Lung microvascular endothelial cell (primary cell): ENCODE measurements around the gene EXOC3L1. TPM values are rescaled to one million over a fixed set of nuclear protein-coding genes. Genes with fewer than 3 reads are reported as not detected.

Experiments
- DNase-seq, 2 donors: peaks; one replicate each; pipeline versions ENCODE4 v3.0.0 to v3.0.0-alpha.2; 2010; ENCODE audit warnings: low read depth in 2 of 2
- total RNA-seq: library from RNA; depleted of rRNA; stranded (reverse); fragments of >200 nt; gene quantifications from 2 replicates; pipeline ENCODE4 v1.2.1, GENCODE V29; 2014

Gene EXOC3L1
- total RNA-seq, 1 donor from 2014 or later: 48.0 TPM

DNA sequence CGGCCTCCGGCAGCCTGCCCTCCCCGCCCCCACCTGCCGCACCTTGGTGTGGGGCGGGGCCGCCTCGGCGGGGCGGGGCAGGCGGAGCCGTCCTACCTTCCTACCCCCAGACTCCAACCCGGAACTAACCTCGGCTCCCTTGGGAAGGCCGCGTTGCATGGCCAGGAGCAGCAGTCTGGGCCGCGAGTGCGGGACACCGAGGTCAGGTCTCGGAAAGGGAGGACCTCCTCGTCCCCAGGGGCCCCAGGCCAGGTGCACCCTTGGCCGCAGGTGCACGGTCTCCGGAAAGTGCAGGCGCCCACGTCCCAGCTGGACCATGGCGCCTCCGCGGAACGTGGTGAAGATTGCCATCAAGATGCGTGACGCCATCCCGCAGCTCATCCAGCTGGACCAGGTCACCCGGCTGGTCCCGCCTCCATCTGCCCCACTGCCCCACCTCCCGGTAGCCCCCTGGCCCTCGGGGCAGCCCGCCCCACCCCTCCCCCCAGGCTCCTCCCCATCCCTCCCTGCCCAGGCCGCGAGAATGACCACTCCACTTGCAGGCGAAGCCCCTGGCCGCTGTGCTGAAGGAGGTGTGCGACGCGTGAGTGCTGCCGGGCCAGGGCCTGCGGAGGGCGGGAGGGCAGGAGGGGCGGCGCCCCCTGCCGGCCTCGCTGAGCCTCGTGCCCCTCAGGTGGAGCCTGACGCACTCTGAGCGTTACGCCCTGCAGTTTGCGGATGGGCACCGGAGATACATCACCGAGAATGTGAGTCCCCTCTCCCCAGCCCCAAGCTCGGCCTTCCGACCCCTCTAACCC lies 9.3 kb upstream of the EXOC3L1 start, which contains the start of gene ELMO3:
Gene ELMO3 (plus strand): TSS at position 121 of the 797 bp plus-strand sequence. CDS start 196 bp downstream, at position 317.
- no peak for DNase-seq

DNA sequence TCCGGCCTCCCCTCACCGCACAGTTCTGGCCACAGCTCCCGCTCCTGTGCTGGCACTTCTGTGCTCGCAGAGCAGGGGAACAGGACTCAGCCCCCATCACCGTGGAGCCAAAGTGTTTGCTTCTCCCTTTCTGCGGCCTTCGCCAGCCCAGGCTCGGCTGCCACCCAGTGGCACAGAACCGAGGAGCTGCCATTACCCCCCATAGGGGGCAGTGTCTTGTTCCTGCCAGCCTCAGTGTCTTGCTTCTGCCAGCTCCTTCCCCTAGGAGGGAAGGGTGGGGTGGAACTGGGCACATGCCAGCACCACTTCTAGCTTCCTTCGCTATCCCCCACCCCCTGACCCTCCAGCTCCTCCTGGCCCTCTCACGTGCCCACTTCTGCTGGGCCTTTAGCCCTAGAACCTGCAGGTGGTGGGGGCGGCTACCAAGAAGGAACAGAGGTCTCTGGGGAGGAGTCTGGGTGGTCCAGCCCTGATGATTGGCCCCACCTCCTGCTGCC lies 8.3 kb upstream of the EXOC3L1 start:
- peak; percentile 46 to 63 for DNase-seq

DNA sequence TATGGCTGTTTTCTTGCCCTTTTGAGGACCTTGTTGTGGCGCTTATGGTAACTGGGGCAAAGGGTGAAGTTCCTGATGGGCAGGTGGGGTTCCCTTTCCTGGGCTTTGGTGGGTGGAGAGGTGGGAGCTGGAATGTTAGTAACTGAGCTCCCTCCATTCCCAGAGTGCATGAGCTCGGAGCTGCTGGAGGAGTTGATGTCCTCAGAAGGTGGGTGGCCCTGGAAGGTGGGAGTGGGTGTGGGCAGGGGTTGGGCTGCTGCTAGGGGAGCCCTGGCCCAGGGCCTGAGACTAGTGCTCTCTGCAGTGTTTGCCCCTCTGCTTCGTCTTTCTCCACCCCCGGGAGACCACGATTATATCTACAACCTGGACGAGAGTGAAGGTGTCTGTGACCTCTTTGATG lies 7.8 kb upstream of the EXOC3L1 start:
- DNase-seq: no peak

DNA sequence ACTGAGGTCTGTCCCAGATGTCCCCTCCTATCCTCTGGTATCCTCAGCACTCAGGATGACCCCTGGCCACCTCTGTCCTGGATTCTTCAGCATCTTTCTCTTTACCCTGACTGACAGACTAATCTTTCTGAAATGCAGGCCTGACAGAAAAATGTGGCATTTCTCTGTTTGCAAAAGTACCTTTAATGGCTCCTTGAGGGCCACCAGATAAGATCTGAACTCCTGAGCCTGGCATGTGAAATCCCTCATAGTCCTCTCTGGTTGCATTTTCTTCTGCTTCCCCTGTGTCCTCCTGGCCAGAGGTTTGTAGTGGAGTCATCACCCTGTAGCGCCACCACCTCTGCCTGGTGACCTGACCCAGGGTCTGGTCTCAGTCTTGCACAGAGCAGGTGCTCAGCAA lies 6.9 kb upstream of the EXOC3L1 start:
- DNase-seq: no peak

DNA sequence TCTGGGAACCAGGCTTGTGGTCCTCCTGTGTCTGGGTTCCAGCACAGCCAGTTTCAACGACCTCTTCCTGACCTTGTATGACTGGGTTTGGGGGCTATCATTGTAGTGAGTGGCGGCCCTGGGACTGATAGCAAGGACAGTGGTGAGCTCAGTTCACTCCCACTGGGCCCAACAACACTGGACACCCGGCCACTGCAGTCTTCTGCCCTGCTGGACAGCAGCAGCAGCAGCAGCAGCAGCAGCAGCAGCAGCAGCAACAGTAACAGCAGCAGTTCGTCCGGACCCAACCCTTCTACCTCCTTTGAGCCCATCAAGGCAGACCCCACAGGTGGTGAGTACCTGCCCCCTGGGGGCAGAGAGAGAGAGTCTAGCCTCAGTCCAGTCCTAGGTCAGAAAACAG lies 5.7 kb upstream of the EXOC3L1 start:
- no peak for DNase-seq

DNA sequence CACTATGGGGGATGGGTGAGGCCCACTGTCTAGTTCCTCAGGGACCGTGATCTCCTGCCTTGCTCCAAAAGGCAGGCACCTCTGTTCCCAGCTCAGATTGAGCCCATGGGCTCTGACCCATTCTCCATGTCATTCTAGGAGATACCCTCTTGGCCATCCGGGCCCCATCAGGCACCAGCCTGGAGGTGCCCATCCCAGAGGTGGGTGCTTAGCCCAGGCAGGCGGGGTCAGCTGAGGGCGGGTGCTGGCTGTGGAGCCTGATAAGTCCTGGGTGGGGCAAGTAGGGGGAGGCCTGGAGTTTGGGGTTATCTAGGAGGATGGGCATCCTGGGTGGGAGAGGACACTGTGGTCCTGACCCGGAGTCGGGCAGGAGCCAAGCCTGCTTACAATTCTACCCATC lies 4.3 kb upstream of the EXOC3L1 start:
- no peak for DNase-seq

DNA sequence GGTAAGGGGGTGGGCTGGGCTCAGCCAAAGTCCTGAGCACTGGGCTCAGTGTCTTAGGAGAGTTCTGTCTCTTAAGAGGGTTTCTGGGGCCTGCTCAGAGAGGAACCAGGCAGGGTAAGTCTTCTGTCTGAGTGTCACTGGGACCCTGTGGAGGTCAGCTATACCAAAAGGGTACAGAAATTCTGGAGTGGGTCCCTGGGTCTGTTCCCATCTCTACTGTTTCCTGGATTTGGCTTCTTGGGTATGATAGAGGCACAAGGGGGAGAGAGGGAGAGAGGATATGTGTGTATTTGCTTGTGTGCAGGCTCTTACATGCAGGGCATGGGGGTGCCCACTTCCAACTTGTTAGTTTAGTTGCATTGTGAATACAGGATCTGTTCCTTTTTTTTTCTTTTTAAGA lies 3.6 kb upstream of the EXOC3L1 start:
- no peak for DNase-seq

DNA sequence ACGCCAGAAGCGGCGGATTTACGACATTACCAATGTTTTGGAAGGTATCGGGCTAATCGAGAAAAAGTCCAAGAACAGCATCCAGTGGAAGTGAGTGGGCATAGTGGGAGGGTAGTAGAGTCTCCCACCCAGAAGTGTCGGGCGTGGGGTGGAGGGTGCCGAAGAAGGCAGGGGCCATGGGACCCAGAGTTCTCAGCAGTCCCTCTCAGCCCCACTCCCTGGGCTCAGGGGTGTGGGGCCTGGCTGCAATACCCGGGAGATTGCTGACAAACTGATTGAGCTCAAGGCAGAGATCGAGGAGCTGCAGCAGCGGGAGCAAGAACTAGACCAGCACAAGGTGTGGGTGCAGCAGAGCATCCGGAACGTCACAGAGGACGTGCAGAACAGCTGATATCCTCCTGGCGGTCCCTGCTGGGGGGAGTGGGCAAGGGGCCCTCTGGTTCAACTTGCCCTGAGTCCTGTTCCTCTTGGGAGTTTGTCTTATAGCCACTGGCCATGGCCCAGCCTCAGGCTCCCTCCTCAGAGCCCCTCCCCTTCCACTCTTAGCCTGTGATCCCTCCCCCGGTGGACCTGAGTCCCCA lies 2.9 kb upstream of the EXOC3L1 start:
- peak; percentile 25 to 35 for DNase-seq

DNA sequence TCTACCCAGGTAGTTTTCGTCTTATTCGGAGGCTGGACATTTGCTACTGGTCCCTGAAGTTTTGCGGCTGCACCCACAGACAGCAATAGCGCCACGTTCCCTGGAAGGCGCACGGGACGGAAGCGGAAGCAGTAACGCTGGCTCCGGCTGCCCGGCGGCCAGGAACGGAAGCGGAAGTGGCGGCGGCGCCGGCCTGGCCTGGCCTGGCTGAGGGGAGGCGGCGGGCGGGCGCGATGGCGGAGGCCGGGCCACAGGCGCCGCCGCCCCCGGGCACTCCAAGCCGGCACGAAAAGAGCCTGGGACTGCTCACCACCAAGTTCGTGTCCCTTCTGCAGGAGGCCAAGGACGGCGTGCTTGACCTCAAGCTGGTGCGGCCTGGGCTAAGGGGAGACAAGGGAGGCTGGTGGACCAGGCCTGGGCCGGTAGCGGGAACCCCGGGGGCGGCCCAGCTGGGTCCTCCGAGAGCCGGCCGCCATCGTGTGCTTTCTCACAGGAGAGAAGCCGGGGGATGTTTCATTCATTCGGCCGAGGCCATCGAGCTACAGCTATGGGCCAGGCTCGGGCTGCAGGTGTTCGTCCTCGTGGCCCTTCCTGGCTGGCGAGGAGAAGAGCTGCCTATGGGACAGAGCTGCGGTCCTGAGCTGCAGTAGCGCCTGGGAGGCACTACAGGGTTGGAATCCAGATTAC lies 2.2 kb upstream of the EXOC3L1 start, which contains the start of gene E2F4:
Gene E2F4 (plus strand): TSS at position 161 of the 687 bp plus-strand sequence. CDS start 73 bp downstream, at position 234.
- peak; percentile 96 to 97 for DNase-seq

DNA sequence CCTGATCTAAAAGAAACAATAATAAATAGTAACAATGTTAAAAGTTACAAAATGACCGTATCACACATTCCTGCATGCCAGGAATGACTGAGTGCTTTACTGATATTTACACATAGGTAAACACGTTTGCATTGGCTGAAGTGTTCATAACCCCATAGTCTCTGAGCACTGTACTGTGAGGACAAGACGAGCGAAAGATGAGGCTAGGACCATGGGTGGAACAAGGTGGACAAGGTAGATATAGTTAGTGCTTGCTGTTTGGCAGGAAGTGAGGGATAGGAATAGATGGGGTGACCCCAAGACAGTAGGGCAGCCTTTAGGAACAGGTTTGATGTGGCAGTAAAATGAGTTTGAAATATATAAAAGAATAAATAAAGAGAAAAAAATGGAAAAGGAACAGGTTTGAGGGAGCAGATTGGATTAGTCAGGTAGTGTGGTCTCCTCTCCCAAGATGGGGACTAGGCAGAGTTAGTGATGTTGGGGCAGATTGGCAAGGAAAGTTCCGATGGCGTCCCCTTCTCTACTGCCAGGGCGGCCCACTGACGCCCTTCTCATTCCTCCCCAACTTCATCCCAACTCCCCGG lies 1.6 kb upstream of the EXOC3L1 start:
- DNase-seq: no peak

DNA sequence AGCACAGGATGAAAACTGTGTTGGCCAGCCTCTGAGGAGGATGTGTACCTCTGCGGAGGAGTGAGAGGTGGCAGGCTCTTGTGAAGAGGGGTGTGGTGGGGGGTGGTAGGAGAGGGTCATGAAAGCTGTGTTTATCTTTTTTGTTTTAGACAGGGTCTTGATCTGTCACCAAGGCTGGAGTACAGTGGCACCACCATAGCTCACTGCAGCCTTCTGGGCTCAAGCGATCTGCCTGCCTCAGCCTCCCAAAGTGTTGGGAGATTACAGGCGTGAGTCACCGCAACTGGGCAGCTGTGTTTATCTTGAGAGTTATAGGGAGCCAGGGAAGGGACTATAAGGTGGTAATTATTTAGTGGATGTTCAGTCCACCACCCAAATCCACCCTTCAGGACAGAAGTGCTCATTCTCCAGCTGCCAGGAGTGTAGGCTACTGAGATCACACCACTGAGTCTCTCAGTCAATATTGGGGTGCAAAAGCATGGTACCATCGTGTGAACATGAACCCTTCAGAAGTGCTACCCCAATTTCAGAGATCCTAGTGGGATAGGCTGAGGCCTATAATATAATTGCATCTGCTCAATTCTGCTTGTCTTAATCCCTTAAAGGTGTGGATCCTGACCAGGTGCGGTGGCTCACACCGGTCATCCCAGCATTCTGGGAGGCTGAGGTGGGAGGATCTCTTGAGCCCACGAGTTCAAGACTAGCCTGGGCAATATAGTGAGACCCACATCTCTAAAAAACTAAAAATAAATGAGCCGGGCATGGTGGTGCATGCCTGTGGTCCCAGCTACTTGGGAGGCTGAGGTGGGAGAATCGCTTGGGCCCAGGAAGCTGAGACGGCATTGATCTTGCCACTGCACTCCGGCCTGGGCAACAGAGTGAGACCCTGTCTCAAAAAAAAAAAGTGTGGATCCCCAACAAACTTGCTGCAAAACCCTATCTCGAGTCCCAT lies 788 bp upstream of the EXOC3L1 start:
- peak in 1 of 2 donors; percentile 55 for DNase-seq

DNA sequence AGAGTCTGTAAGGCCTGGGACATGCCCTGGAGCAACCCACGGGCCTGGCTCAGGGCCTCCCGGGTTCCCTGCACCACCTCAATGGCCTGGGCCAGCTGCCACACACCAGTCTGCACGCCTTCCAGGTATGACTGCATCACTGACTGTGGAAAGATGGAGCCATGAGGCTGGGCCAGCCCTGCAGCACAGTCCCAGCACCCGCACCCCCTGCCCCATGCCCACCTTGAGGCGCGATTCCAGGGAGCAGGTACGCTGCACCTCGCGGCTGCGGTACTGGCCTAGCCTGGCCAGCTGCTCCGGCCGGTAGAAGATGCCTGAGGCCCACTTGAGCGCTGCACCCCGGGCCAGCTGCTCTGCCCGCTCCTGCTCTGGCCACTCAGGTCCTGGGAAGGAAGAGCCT lies 1.1 kb downstream of the EXOC3L1 start:
- DNase-seq: no peak

DNA sequence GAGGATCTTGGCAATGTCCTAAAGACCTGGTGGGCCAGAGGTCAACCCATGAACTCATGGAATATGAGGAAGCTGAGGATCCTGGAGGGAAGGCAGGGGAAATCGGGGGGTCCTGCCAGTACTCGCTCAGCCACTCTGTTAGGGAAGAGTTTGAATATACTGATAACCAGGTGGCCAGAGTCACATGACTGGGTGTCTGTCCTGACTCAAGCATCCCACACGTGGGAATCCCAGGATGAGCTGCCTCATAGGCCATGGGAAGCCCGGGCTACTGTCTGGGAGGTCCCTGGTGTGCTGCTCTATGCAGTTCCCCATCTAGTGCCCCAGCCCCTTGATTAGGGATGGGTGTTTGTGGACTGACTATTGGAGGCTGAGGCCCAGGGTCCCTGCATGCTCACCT lies 1.6 kb downstream of the EXOC3L1 start:
- no peak for DNase-seq

DNA sequence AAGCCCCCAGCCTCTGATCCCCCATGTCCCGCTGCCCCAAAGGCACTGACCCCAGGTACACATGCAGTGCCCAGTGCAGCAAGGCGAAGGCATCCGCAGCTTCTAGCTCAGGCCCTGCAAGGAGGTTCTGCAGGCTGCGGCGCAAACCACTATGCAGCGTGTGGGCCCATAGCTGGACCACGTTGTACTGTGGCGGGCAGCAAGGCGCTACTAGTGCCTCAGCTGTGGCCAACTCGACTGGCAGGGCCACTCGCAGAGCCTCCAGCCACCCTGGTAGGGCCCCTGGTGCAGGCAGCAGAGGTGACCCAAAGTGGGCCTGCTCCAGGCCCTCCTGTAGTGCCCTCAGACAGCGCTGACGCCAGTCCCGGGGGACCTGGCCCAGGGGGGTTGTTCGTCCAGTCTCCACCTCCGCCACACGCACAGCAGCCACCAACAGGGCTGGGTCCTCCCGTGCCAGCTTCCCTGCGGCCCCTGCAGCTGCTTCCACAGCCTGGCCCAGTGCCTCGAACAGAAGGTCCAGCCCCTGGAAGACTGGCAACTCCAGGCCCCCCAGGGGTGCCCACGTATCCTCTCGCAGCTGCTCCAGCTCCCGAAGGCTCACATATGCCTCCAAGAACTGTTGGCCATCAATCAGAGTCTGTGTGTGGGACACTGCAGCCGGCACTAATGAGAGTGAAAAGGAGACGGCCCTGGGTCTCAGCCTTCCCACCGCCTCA lies 2.6 kb downstream of the EXOC3L1 start:
- DNase-seq: no peak

DNA sequence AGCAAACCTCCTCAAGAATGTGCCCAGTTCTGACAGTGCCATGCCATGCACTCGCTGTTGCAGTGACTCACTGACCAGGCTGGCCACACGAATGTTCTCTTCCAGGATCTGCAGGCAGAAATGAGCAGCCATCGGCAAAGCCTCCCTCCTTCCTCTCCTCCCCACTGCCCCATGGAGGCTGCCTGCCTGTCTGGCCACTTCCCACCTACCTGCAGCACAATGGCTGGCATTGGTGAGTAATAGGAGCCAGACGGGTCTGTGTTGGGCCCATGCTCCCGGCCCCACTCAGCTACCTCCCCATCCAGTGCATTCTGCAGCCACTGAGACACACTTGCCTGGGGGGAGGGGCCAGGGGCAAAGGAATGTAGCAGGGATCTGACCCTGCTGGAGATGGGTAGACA lies 3.4 kb downstream of the EXOC3L1 start:
- no peak for DNase-seq

DNA sequence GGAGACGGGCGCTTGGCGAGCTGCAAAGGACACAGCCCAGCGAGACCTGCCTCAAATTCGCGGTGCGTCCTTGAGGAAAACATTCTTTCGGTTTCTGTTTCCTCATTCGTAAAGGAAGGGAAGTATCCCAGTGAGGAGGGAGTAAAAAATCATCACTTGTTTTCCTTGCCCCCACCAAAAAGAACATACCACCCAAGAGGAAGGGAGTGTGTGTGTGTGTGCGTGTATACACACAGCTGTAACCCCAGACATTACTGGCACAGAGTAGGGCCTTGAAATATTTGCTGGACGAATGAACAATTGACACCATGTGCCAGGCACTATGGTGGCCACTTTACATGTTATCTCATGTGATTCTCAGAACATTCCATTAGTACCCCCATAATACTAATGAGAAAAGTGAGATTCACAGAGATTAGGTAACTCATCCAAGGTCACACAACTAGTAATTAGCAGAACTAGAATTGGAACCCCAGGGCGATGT lies 4.2 kb downstream of the EXOC3L1 start:
- no peak for DNase-seq

DNA sequence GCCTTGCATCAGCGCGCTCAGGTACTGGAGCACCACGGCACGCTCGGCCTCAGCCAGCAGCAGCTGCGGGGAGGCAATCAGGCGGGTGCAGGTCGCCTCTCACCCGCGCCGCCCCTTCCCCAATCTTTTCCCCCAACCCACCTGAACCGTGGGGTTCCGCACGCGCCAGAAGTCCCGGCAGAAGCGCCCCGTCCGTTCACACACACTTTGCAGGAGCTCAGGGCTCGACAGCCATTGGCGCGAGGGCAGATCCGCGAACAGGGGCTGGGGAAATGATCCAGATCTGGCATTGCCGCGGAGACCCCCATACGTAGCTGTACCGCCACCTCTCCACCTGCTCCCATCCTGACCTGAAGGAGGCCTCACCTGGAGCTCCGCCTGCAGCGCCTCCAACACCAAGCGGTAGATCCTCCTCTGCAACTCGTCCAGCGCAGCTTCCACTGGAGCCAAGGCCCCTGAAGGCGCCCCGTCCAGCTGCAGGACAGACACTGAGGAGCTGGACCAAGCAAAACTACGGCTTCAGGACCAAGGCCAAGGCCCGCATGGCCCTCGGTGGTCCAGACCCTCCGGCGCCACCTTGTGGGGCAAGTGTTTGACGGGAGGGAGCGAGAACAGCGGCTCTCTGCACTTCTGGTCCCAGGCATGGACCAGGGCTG lies 4.8 kb downstream of the EXOC3L1 start:
- DNase-seq: peak; percentile 89 to 93

DNA sequence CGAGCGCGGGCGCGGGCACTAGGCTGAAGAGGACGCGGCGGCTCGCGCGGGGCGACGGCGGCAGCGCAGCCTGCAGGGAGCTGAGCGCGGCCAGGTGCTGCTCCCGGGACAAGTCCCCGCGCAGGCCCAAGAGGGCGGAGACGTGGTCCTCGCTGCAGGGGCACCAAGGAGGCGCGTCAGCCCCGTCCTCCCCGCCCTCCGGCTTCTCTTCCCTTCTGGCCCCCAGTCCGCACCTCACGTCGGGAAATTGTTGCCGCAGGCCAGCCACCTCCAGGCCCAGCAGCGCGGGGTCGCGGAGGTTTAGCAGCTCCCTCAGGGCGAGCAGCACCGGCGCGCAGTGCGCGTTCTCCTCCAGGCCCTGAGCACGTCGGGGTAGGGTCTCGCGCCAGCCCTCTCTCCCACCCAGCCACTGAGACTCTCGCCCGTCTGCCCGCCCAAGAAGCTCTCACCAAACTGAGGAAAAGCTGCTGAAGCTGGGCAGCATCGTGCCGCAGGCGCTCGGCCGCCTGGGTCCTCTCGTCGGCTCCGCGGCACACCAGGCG lies 5.4 kb downstream of the EXOC3L1 start:
- DNase-seq: no peak
